ENCODE results near the gene LRRN4CL. TPM values are rescaled to one million over a fixed set of nuclear protein-coding genes. Genes with fewer than 3 reads are reported as not detected.

Gene LRRN4CL
- total and polyA plus RNA-seq, 2 of the 4 experiments (the other 2 are of a cell fraction) = 0.36 to 0.84 TPM

DNA sequence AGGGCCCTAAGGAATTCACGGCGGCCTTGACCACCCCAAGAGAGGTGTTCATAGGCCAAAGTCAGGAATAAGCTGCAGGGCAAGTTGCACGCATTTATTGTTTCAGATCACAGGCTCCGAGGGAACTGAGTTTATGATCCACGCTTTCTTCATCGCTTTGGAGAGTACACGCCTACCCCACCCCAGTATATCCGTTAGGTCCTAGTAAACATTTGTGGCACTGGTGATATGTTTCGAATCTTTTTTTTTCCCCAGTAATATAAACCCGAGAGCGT lies 43.7 kb downstream of the LRRN4CL start:
- Histone ChIP-seq H4K91ac (ENCODE audit: insufficient read depth, low read depth, low read length) (peak overlapping the region; percentile 88), H4K5ac (ENCODE audit: low read depth, low read length) (peak overlapping the region; percentile 1; the same call in 1 of the 2 replicates), H3K4me1 (ENCODE audit: control insufficient read depth, insufficient read depth, low read length) (peaks cover 6% of the 10 kb centered on the region; the same call in 1 of the 2 replicates), H3K27ac (ENCODE audit: insufficient read depth, low read length) (peak overlapping the region; percentile 86), H4K20me1 (ENCODE audit: insufficient read depth, low read length) (peaks cover 17% of the 10 kb centered on the region), H2AK9ac (replicated peaks; ENCODE audit: low read depth, low read length, poor library complexity) (peak overlapping the region; percentile 98), H2AK5ac (ENCODE audit: low read depth, low read length) (peak overlapping the region; percentile 96), H2AFZ (replicated peaks; ENCODE audit: low read length, poor library complexity) (peak overlapping the region; percentile 69), H3K27me3 (ENCODE audit: control insufficient read depth, insufficient read depth, low read length) (no peaks in the 10 kb centered on the region), H3K9me3 (ENCODE audit: control insufficient read depth, insufficient read depth, low read length) (no peaks in the 10 kb centered on the region), H3K9ac (ENCODE audit: low read depth, low read length) (peak overlapping the region; percentile 99), H2BK5ac (ENCODE audit: low read depth, low read length, poor library complexity, severe bottlenecking) (peak overlapping the region; percentile 62), H3K79me1 (ENCODE audit: low read depth in 1 of 2, low read length in 2 of 2) (peaks cover 0 to 51% of the 10 kb centered on the region in 2 experiments; a peak in 3 of 4 replicates), H3K4me2 (ENCODE audit: low read depth, low read length) (peak overlapping the region; percentile 95), H2BK15ac (ENCODE audit: low read depth, low read length) (no peak overlapping the region), H3K36me3 (ENCODE audit: control insufficient read depth, insufficient read depth, low read length) (peaks cover 39% of the 10 kb centered on the region), H3K9me1 (ENCODE audit: insufficient read depth, low read length) (peaks cover 7% of the 10 kb centered on the region; the same call in 1 of the 2 replicates), H3K4me3 (ENCODE audit: insufficient read depth, low read depth, low read length) (peak overlapping the region; percentile 72), H3K14ac (replicated peaks; ENCODE audit: low read depth, low read length) (peak overlapping the region; percentile 97), H3K56ac (ENCODE audit: extremely low read depth, insufficient read depth, low read length) (peak overlapping the region; percentile 91), H3K4ac (ENCODE audit: low read depth, low read length) (peak overlapping the region; percentile 93), H2BK20ac (ENCODE audit: low read depth, low read length) (no peak overlapping the region), H4K8ac (ENCODE audit: low read depth in 2 of 2, low read length in 2 of 2) (peak overlapping the region; percentile 32 to 76), H3K23ac (ENCODE audit: low read depth, low read length) (peak overlapping the region; percentile 95), H3K18ac (ENCODE audit: low read depth, low read length) (no peak overlapping the region; the same call in 1 of the 2 replicates), H2BK120ac (ENCODE audit: low read depth, low read length) (peak overlapping the region; percentile 68)
- ChIA-PET CTCF (no interaction called here), POLR2A (ENCODE audit: unreplicated experiment) (no interaction called here)
- in situ Hi-C loops (cut with MboI; ENCODE audit: low sequenced_read_pairs) = no loop called here
- no TSS peak for BruUV-seq (replicated peaks)
- intact Hi-C loops (cut with micrococcal nuclease) = no loop called here
- TF ChIP-seq MXI1 (IDR thresholded peaks at IDR 0.05; ENCODE audit: borderline replicate concordance, low read depth, low read length) (no peak), RCOR1 (IDR thresholded peaks at IDR 0.05; ENCODE audit: insufficient replicate concordance, low read length) (no peak), MAFK (IDR thresholded peaks at IDR 0.05; ENCODE audit: low read depth, low read length) (no peak), RFX5 (IDR thresholded peaks at IDR 0.05; ENCODE audit: low read depth, low read length) (no peak), NFE2L2 (IDR thresholded peaks at IDR 0.05; ENCODE audit: low read depth, low read length) (no peak), MAZ (IDR thresholded peaks at IDR 0.05; ENCODE audit: borderline replicate concordance, low read depth, low read length) (no peak), RAD21 (IDR thresholded peaks at IDR 0.05; ENCODE audit: low read length) (no peak), CHD1 (IDR thresholded peaks at IDR 0.05; ENCODE audit: low read depth, low read length) (no peak)
- DNase-seq = no peak
- dilution Hi-C loops (cut with HindIII; ENCODE audit: low sequenced_read_pairs, unreplicated experiment) = no loop called here
- WGBS, 2 experiments (ENCODE audit: extremely low coverage in 2 of 2, insufficient read length in 1 of 2) = 28% methylated on average over 4 of the region's 11 CpGs; no CpG with 5 or more reads in 1 of the 2 experiments
- ATAC-seq (ENCODE audit: low read depth) = no peak; the same call in 1 of the 2 replicates
